Measurements from ENCODE around the gene KNDC1.

Gene KNDC1

GRCh38 chr10:133209117-133209516, 49.1 kb downstream of the KNDC1 start:
- TF ChIP-seq SUZ12 (IDR thresholded peaks at IDR 0.05) (no peak), FOXA1 (IDR thresholded peaks at IDR 0.05) (no peak), NFRKB (IDR thresholded peaks at IDR 0.05) (no peak), CTBP1 (IDR thresholded peaks at IDR 0.05; ENCODE audit: borderline replicate concordance) (no peak), LEF1 (IDR thresholded peaks at IDR 0.05; ENCODE audit: borderline replicate concordance) (no peak), ZNF384 (IDR thresholded peaks at IDR 0.05) (no peak), FOXK2 (IDR thresholded peaks at IDR 0.05) (no peak)
- ChIA-PET CTCF (no interaction called here), POLR2A (no interaction called here)
- no peak for DNase-seq (ENCODE audit: extremely low spot score)

- TF ChIP-seq CTBP1 (IDR thresholded peaks at IDR 0.05; ENCODE audit: borderline replicate concordance) (no peak), NFRKB (IDR thresholded peaks at IDR 0.05) (no peak), BHLHE40 (IDR thresholded peaks at IDR 0.05; ENCODE audit: borderline replicate concordance) (no peak), FOXK2 (IDR thresholded peaks at IDR 0.05) (no peak), FOXM1 (IDR thresholded peaks at IDR 0.05; ENCODE audit: borderline replicate concordance) (no peak), LEF1 (IDR thresholded peaks at IDR 0.05; ENCODE audit: borderline replicate concordance) (no peak), FOXA1 (IDR thresholded peaks at IDR 0.05) (no peak), ARNT (IDR thresholded peaks at IDR 0.05) (no peak), SUZ12 (IDR thresholded peaks at IDR 0.05) (no peak), HDGF (IDR thresholded peaks at IDR 0.05; ENCODE audit: borderline replicate concordance) (no peak)
- POLR2A ChIA-PET: no interaction called here
- CTCF ChIA-PET: no interaction called here
- no peak for DNase-seq (ENCODE audit: extremely low spot score)
Observed at GRCh38 chr10:133209641-133210040, 49.6 kb downstream of the KNDC1 start.

GRCh38 chr10:133210398-133211140, 50.5 kb downstream of the KNDC1 start:
- ChIA-PET POLR2A (no interaction called here), CTCF (no interaction called here)
- TF ChIP-seq CTBP1 (IDR thresholded peaks at IDR 0.05; ENCODE audit: borderline replicate concordance) (no peak), FOXK2 (IDR thresholded peaks at IDR 0.05) (no peak), FOXA1 (IDR thresholded peaks at IDR 0.05) (no peak), TARDBP (IDR thresholded peaks at IDR 0.05) (no peak), FOXM1 (IDR thresholded peaks at IDR 0.05; ENCODE audit: borderline replicate concordance) (no peak), ARNT (IDR thresholded peaks at IDR 0.05) (no peak), BHLHE40 (IDR thresholded peaks at IDR 0.05; ENCODE audit: borderline replicate concordance) (no peak), SUZ12 (IDR thresholded peaks at IDR 0.05) (no peak), LEF1 (IDR thresholded peaks at IDR 0.05; ENCODE audit: borderline replicate concordance) (no peak), HDGF (IDR thresholded peaks at IDR 0.05; ENCODE audit: borderline replicate concordance) (no peak), SP1 (IDR thresholded peaks at IDR 0.05) (no peak)
- DNase-seq (ENCODE audit: extremely low spot score): no peak

DNA sequence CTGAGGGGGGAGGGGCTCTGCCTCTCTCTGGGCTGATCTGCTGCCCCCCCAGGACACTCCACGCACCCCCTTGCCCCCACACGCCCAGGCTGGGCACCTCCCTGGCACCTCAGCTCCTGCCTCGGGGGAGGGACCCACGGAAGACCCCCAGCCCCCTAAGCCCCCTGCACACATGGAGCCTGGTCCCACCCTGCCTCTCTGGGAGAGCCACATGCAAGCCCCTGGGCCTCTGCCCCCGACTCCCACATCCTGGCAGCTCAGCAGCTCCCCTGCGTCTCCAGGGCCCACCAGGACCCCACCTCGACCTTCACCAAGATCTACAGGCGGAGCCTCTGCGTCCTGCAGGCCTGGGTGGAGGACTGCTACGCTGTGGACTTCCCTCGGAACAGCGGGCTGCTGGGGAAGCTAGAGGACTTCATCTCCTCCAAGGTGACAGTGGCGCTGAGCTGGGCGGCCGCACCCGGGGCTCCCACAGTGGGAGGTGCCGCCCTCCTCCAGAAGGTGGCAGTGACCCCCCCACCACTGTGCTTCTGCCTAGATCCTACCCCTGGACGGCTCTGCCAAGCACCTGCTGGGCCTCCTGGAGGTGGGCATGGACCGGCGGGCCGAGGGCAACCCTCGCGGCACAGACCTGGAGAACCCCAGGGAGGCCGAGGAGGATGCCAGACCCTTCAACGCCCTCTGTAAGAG, 51.3 kb downstream of the KNDC1 start:
- ChIA-PET POLR2A (interaction anchor here (0.7 kb wide), 1 partner anchor 14 kb away, joined by 3 read pairs; no protein-coding TSS in a partner anchor), CTCF (no interaction called here)
- DNase-seq (ENCODE audit: extremely low spot score): no peak
- TF ChIP-seq ARNT (IDR thresholded peaks at IDR 0.05) (no peak), LEF1 (IDR thresholded peaks at IDR 0.05; ENCODE audit: borderline replicate concordance) (no peak), TARDBP (IDR thresholded peaks at IDR 0.05) (no peak), BHLHE40 (IDR thresholded peaks at IDR 0.05; ENCODE audit: borderline replicate concordance) (no peak), FOXA1 (IDR thresholded peaks at IDR 0.05) (no peak), SUZ12 (IDR thresholded peaks at IDR 0.05) (no peak), FOXM1 (IDR thresholded peaks at IDR 0.05; ENCODE audit: borderline replicate concordance) (no peak), CTBP1 (IDR thresholded peaks at IDR 0.05; ENCODE audit: borderline replicate concordance) (no peak), HDGF (IDR thresholded peaks at IDR 0.05; ENCODE audit: borderline replicate concordance) (no peak)

DNA sequence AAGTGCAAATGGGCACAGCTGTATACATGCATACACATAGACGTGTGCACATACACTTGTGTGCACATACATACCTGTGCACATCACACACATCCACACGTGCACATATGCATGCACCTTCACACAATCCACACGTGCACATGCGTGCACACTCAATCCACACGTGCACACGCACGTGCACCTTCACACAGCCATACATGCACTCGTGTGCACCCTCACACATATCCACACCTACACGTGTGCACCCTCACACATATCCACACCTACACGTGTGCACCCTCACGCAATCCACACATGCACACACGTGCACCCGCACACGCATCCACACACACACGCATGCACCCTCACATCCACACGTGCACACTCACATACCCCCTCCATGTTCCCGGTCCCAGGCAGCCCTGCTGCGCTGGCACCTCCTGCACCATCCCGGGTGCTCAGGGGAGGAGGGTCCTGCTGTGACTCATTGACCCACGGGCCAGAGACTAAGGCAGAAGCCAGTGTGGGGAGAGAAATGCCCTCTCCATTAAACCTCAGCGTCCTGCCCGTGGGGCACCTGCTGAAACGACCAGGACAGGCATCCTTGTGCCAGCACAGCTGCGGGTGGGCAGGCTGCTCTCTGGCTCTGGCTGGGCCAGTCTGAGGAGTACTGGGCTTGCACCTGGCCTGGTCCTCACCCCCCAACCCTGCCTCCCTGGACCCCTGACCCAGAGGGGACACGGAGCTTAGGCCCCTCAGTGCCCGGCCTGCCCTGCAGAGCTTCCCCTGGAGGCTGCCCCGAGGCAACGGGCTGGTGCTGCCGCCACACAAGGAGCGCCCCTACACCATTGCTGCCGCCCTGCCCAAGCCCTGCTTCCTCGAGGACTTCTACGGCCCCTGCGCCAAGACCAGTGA, 52.2 kb downstream of the KNDC1 start:
- ChIA-PET CTCF (no interaction called here), POLR2A (interaction anchor here (0.7 kb wide), 1 partner anchor 14 kb away, joined by 3 read pairs; no protein-coding TSS in a partner anchor)
- no peak for TF ChIP-seq NFRKB (IDR thresholded peaks at IDR 0.05)
- no peak for TF ChIP-seq FOXA1 (IDR thresholded peaks at IDR 0.05)
- TF ChIP-seq HDGF (IDR thresholded peaks at IDR 0.05; ENCODE audit: borderline replicate concordance): no peak
- TF ChIP-seq PKNOX1 (IDR thresholded peaks at IDR 0.05): no peak
- TF ChIP-seq BHLHE40 (IDR thresholded peaks at IDR 0.05; ENCODE audit: borderline replicate concordance): no peak
- no peak for TF ChIP-seq ARNT (IDR thresholded peaks at IDR 0.05)
- no peak for TF ChIP-seq SUZ12 (IDR thresholded peaks at IDR 0.05)
- TF ChIP-seq ZNF384 (IDR thresholded peaks at IDR 0.05): no peak
- TF ChIP-seq FOXK2 (IDR thresholded peaks at IDR 0.05): no peak
- TF ChIP-seq ELF4 (IDR thresholded peaks at IDR 0.05): no peak
- no peak for TF ChIP-seq FOXM1 (IDR thresholded peaks at IDR 0.05; ENCODE audit: borderline replicate concordance)
- TF ChIP-seq SP1 (IDR thresholded peaks at IDR 0.05): no peak
- no peak for TF ChIP-seq LEF1 (IDR thresholded peaks at IDR 0.05; ENCODE audit: borderline replicate concordance)
- TF ChIP-seq CTBP1 (IDR thresholded peaks at IDR 0.05; ENCODE audit: borderline replicate concordance): no peak
- TF ChIP-seq L3MBTL2 (conservative IDR thresholded peaks at IDR 0.05): no peak
- no peak for TF ChIP-seq TARDBP (IDR thresholded peaks at IDR 0.05)
- no peak for DNase-seq (ENCODE audit: extremely low spot score)

DNA sequence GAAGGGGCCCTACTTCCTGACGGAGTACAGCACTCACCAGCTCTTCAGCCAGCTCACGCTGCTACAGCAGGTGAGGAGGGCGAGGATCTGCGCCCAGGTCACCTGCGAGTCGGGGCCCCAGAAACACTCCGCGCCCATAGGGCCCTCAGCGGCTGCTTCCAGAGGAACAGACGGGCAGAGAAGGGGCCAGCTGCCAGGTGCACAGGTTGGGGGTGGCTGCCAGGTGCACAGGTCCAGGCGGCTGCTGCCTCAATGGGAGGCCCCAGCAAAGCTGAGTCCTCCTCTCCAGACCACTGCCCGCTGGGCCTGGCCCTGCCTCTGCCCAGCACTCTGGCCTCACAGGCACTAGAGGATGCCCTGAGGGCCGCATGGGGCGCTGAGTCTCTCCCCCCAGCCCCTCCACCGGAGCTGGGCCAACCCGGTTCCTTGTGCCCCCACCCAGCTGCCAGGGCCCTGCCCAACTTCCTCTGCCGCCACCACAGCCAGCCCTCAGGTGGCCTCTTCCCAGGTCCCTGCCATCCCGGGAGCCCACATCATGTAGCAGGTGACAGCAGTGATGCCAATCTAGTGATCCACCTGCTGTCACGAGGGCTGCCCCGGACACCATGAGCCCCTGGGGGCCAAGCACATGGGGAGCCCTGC, 53.0 kb downstream of the KNDC1 start:
- POLR2A ChIA-PET: no interaction called here
- DNase-seq (ENCODE audit: extremely low spot score): no peak
- TF ChIP-seq CTBP1 (IDR thresholded peaks at IDR 0.05; ENCODE audit: borderline replicate concordance): no peak
- TF ChIP-seq FOXK2 (IDR thresholded peaks at IDR 0.05): no peak
- CTCF ChIA-PET: no interaction called here

All from HEK293T (cell line).